Measurements from ENCODE around the gene TSPAN4. TPM values are rescaled to one million over a fixed set of nuclear protein-coding genes. Genes with fewer than 3 reads are reported as not detected.
A peak's percentile ranks its signal among the peaks of the same experiment; 100 is the strongest.

Gene TSPAN4
- total and polyA plus RNA-seq, 9 of the 15 experiments (the other 6 are each of a cell fraction or from before 2014, with no cell fraction given): 0.07 to 31.0 (median 15.7) TPM

GRCh38 chr11:914747-915501, 72.3 kb downstream of the TSPAN4 start (continued):
- TF ChIP-seq, protein P1, sequence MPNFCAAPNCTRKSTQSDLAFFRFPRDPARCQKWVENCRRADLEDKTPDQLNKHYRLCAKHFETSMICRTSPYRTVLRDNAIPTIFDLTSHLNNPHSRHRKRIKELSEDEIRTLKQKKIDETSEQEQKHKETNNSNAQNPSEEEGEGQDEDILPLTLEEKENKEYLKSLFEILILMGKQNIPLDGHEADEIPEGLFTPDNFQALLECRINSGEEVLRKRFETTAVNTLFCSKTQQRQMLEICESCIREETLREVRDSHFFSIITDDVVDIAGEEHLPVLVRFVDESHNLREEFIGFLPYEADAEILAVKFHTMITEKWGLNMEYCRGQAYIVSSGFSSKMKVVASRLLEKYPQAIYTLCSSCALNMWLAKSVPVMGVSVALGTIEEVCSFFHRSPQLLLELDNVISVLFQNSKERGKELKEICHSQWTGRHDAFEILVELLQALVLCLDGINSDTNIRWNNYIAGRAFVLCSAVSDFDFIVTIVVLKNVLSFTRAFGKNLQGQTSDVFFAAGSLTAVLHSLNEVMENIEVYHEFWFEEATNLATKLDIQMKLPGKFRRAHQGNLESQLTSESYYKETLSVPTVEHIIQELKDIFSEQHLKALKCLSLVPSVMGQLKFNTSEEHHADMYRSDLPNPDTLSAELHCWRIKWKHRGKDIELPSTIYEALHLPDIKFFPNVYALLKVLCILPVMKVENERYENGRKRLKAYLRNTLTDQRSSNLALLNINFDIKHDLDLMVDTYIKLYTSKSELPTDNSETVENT (CRISPR knock-in tag; IDR thresholded peaks at IDR 0.05): no peak
- no peak for TF ChIP-seq ZNF384 (IDR thresholded peaks at IDR 0.05; ENCODE audit: low read depth, low read length)
- TF ChIP-seq IRF2 (CRISPR knock-in tag; IDR thresholded peaks at IDR 0.05): no peak
- TF ChIP-seq ZBTB43 (CRISPR knock-in tag; IDR thresholded peaks at IDR 0.05): no peak
- TF ChIP-seq ZNF507 (tag; conservative IDR thresholded peaks at IDR 0.05): no peak
- no peak for TF ChIP-seq CC2D1A (IDR thresholded peaks at IDR 0.05)
- TF ChIP-seq ARID3A (IDR thresholded peaks at IDR 0.05; ENCODE audit: borderline replicate concordance, low read depth, low read length): no peak
- TF ChIP-seq, protein P2, sequence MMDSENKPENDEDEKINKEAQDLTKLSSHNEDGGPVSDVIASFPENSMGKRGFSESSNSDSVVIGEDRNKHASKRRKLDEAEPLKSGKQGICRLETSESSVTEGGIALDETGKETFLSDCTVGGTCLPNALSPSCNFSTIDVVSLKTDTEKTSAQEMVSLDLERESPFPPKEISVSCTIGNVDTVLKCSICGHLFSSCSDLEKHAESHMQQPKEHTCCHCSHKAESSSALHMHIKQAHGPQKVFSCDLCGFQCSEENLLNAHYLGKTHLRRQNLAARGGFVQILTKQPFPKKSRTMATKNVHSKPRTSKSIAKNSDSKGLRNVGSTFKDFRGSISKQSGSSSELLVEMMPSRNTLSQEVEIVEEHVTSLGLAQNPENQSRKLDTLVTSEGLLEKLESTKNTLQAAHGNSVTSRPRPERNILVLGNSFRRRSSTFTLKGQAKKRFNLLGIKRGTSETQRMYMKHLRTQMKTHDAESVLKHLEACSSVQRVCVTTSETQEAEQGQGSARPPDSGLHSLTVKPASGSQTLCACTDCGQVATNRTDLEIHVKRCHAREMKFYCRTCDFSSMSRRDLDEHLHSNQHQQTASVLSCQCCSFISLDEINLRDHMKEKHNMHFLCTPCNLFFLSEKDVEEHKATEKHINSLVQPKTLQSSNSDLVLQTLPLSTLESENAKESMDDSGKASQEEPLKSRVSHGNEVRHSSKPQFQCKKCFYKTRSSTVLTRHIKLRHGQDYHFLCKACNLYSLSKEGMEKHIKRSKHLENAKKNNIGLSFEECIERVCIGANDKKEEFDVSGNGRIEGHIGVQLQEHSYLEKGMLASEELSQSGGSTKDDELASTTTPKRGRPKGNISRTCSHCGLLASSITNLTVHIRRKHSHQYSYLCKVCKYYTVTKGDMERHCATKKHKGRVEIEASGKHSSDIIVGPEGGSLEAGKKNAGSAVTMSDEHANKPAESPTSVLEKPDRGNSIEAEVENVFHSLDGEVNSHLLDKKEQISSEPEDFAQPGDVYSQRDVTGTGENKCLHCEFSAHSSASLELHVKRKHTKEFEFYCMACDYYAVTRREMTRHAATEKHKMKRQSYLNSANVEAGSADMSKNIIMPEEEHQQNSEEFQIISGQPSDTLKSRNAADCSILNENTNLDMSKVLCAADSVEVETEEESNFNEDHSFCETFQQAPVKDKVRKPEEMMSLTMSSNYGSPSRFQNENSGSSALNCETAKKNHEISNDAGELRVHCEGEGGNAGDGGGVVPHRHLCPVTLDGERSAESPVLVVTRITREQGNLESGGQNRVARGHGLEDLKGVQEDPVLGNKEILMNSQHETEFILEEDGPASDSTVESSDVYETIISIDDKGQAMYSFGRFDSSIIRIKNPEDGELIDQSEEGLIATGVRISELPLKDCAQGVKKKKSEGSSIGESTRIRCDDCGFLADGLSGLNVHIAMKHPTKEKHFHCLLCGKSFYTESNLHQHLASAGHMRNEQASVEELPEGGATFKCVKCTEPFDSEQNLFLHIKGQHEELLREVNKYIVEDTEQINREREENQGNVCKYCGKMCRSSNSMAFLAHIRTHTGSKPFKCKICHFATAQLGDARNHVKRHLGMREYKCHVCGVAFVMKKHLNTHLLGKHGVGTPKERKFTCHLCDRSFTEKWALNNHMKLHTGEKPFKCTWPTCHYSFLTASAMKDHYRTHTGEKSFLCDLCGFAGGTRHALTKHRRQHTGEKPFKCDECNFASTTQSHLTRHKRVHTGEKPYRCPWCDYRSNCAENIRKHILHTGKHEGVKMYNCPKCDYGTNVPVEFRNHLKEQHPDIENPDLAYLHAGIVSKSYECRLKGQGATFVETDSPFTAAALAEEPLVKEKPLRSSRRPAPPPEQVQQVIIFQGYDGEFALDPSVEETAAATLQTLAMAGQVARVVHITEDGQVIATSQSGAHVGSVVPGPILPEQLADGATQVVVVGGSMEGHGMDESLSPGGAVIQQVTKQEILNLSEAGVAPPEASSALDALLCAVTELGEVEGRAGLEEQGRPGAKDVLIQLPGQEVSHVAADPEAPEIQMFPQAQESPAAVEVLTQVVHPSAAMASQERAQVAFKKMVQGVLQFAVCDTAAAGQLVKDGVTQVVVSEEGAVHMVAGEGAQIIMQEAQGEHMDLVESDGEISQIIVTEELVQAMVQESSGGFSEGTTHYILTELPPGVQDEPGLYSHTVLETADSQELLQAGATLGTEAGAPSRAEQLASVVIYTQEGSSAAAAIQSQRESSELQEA (IDR thresholded peaks at IDR 0.05; ENCODE audit: low read depth): no peak
- TF ChIP-seq NR4A1 (CRISPR knock-in tag; IDR thresholded peaks at IDR 0.05): no peak
- TF ChIP-seq NR4A1 (tag; IDR thresholded peaks at IDR 0.05): 0 out of 2 replicates have a peak, but pooled peaks have one; percentile 25
- TF ChIP-seq ARNT (IDR thresholded peaks at IDR 0.05): no peak

Measured in K562 (cell line).